Measurements from ENCODE around the gene PPHLN1.

The PPHLN1 gene

GRCh38 chr12:42486407-42486806 is 160.4 kb downstream of the PPHLN1 start:
- DNase-seq = no peak

- DNase-seq = no peak
Measured at GRCh38 chr12:42490261-42490842, 164.4 kb downstream of the PPHLN1 start.
